Stomach (tissue), 4 donors: Measurements from ENCODE around the gene CHRNA10.

Experiments used
- EP300 ChIP-seq: sonication (generic); formaldehyde crosslinking; IDR thresholded peaks from one replicate; pipeline ENCODE4 v1.6.1; 2017; ENCODE audit warnings: antibody characterized with exemption
- POLR2A ChIP-seq, 4 donors: fragments of 450-650 bp; IDR thresholded peaks; one replicate each; pipeline ENCODE4 v1.6.1; 2016; ENCODE audit warnings: antibody characterized with exemption in 4 of 4, control low read depth in 2 of 4, mild to moderate bottlenecking in 1 of 4, moderate library complexity in 1 of 4
- POLR2AphosphoS5 ChIP-seq, 3 donors: sonication (generic); formaldehyde crosslinking; IDR thresholded peaks; one replicate each; pipeline ENCODE4 v1.6.1; 2016; ENCODE audit warnings: antibody characterized with exemption in 3 of 3
- TF ChIP-seq, protein P1 (sequence below), 7 experiments: fragments of 450-650 bp in 4 of 7; fragments of 200-600 bp in 3 of 7; sonication (generic) in 3 of 7; IDR thresholded peaks; one replicate each; pipeline ENCODE4 v1.5.1; 2016 to 2019; ENCODE audit warnings: antibody characterized with exemption in 7 of 7, control low read depth in 2 of 7, mild to moderate bottlenecking in 1 of 7

DNA sequence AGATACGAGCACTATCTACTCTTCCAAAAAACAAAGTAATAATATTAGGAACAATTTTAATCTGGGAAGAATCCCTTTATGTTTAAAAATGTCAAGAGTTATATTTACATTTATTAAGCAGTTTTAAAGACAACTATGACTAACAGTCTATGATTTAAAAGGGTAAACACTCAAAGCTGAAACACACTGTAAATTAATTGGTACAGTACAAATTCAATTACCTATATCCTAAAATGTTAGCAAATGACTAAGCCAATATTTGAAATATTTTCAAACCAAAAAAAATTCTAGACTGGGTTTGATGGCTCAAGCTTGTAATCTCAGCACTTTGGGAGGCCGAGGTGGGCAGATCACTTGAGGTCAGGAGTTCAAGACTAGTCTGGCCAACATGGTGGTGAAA, 36.0 kb upstream of the CHRNA10 start:
- TF ChIP-seq POLR2A (IDR thresholded peaks at IDR 0.05) (no peak), POLR2AphosphoS5 (IDR thresholded peaks at IDR 0.05) (no peak), EP300 (no peak)
- TF ChIP-seq, protein P1, sequence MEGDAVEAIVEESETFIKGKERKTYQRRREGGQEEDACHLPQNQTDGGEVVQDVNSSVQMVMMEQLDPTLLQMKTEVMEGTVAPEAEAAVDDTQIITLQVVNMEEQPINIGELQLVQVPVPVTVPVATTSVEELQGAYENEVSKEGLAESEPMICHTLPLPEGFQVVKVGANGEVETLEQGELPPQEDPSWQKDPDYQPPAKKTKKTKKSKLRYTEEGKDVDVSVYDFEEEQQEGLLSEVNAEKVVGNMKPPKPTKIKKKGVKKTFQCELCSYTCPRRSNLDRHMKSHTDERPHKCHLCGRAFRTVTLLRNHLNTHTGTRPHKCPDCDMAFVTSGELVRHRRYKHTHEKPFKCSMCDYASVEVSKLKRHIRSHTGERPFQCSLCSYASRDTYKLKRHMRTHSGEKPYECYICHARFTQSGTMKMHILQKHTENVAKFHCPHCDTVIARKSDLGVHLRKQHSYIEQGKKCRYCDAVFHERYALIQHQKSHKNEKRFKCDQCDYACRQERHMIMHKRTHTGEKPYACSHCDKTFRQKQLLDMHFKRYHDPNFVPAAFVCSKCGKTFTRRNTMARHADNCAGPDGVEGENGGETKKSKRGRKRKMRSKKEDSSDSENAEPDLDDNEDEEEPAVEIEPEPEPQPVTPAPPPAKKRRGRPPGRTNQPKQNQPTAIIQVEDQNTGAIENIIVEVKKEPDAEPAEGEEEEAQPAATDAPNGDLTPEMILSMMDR (IDR thresholded peaks at IDR 0.05) = no peak
